GM19324 (cell line): ENCODE data around the gene TMEM100.
A peak's percentile ranks its signal among the peaks of the same experiment; 100 is the strongest.

ENCODE experiments used
- ATAC-seq: cut with Tn5 transposase; IDR thresholded peaks from one replicate; pipeline ENCODE4 v1.9.1; 2021; ENCODE audit warnings: mild to moderate bottlenecking, moderate library complexity; ENCODE audit not compliant: unreplicated experiment, low FRiP score

TMEM100 gene, protein sequence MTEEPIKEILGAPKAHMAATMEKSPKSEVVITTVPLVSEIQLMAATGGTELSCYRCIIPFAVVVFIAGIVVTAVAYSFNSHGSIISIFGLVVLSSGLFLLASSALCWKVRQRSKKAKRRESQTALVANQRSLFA

DNA sequence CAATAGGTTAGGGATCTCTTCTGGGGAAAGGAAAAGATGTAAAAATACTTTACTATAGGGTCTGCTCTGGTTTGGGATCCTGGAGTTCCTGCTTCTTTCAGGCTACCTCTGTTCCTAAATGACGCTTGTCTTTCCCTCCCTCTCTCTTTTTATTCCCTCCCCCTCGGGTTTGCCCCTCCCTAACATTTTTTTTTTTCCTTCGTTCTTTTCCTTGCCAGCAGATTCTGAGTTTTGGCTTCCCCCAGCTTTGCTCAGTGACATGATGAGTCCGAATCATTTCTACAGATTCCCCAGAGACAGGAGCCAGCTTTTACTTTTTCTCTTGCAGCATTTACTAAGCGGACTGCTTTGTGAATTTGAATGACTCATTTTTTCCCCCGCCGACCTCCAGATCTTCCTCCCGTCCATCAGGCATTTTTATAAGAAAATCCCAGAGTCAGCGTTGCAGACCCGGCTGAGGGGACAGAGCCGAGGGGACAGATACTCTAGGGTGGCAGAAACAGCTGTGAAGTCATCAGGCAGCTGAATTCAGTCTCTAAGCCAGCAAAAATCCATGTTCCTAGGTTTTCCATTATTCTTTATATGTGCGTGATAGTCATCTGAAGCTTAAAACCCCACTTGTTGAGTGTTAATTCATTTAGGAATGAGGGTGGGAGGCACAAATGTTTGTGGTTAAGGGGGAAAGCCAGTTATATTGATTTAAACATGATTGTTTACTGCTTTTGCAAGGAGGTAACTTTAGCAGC is at the start of gene TMEM100:
Gene TMEM100 (minus strand): TSS at position 123 of the 746 bp plus-strand sequence. CDS start 1,794 bp downstream, outside the sequence.
- no peak for ATAC-seq

DNA sequence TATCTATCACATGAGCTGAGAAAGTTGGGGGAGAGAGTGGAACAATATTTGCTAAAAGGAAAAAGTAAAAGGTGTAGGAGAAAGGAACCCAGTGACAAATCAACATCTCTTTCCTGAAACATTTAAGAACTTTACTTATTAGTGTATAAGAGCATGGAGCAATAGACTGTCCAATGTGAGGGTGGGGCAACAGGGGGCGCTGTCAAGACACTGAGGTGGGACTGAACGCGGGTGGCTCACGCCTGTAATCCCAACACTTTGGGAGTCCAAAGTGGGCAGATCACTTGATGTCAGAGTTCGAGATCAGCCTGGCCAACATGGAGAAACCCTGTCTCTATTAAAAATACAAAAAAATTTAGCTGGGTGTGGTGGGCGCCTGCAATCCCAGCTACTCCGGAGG is 49.4 kb upstream of the TMEM100 start:
- ATAC-seq, result no peak

DNA sequence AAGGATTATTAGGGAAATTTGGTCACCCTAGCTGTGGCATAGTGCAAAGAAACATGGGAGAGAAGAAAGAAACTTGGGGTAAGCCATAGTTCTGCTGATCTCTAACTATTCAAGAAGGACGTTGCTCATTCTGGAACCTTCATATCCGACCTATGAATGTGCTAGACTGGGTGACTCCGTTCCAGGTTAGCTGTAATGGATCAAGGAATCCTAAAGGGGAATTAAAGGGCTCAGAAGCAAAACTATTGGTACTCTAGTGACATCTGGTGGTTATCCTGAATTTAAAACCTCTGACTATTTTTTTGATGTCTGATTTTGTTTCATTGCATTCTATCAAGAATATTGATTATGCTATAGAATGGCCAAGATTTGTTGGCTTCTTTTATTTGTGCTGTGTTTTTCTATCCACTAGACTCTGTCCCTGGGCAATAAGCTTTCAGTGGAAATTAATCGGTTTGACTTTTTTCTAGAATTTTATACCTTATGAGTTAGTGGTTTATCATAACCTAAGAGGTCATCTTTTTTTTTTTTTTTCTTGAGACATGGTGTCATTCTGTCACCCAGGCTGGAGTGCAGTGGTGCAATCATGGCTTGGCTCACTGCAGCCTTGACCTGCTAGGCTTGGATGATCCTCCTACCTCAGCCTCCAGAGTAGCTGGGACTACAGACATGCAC is 47.7 kb upstream of the TMEM100 start:
- no peak for ATAC-seq

DNA sequence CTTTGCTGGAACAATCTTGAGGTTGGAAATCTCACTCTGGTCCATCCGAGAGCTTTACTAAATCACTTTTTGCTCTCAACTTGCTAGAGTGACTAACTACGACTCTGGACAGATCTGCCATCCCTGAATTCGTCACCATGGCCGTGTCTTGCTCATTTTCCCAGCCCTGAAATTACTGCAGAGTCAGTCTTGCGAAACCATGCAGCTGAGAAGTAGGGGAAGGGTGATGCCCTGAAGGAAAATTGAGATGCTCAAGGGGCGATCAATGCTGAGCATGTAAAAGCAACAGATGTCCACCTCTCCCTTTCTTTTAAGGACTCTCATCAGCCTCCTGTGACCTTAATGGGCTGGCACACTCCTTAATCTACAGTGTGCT is 46.9 kb upstream of the TMEM100 start:
- no peak for ATAC-seq

DNA sequence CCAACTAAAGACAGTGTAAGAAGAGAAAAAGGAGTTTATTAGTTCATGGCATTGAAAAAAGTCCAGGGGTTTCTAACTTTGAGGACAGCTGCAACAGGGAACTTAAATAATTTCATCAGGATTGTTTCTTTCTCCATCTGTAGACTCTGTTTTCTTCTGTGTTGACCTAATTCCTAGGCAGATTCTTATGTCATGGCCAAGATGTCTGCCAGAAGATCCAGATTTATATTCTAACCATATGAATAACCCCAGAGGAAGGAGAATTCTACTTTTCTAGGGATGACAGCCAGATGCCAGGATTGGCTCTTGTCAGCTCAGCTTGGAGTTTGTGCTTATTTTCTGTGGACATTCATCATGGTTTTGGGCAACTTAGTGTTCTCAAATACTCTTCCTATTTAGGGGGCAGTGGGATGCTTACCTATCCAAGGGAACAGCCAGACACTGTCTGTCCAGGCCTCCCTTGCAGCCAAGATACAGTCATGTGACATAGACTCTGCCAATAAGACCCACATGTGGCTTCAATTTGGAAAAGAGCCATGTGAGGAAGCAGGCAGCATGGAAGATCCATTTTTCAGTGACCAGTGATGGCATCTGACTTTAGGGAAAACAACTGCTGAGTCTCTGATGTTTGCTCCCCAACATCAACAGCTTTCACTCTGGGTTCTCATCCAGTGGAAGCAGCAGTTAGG is 46.4 kb upstream of the TMEM100 start:
- ATAC-seq, result no peak

DNA sequence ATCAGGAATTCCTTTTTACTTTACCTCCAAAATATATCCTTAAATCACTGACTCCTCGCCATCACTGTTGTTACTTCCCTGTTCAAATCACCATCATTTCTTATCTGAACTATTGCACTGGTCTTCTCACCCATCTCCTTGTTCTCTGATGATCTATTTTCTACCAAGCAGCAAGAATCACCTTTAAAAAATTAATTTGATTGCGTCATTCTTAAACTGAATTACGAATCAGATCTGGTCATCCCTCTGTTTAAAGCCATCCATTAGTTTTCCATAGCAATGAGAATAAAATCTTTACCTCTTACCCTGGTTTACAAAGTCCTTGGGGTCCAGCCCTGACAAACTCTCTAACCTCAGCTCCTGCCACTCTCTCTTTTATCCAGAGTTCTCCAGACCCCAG is 42.8 kb upstream of the TMEM100 start:
- ATAC-seq, result no peak

DNA sequence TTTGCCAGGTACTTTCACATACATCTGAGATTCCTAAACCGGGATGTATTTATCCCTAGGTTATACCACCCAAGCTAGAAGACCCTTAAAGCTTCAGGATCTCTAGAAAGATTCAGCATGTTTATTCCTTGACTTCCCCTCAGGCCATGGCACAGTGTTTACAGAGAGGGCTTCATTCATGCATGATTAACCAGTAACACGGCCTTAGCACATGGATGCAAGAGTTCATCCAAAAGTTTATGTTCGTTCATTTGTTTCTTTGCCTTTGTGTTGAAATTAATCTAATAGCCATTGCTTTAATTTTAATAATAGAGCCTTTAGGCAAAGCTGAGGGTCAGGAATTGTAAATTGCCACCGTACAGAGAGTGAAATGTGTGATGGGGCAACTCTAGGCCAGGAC is 41.9 kb upstream of the TMEM100 start:
- no peak for ATAC-seq

DNA sequence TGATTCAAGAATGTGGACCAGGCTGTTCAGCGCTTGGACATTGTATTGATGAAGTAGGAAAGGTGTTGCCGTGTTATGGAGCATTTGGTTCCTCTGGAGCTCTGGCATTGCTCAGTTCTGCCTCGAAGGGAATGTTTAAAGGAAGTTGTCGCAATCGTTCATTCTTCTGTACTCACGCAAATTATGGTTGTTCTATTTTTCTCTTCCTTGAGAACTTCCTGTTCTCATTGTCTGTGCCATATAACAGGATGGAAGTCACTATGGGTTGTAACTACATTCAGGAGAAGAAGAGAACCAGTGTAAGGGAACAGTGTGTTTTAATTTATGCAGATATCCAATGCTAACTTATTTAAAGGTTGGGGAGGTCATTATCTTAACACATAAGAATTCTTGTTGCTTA is 41.2 kb upstream of the TMEM100 start:
- no peak for ATAC-seq

DNA sequence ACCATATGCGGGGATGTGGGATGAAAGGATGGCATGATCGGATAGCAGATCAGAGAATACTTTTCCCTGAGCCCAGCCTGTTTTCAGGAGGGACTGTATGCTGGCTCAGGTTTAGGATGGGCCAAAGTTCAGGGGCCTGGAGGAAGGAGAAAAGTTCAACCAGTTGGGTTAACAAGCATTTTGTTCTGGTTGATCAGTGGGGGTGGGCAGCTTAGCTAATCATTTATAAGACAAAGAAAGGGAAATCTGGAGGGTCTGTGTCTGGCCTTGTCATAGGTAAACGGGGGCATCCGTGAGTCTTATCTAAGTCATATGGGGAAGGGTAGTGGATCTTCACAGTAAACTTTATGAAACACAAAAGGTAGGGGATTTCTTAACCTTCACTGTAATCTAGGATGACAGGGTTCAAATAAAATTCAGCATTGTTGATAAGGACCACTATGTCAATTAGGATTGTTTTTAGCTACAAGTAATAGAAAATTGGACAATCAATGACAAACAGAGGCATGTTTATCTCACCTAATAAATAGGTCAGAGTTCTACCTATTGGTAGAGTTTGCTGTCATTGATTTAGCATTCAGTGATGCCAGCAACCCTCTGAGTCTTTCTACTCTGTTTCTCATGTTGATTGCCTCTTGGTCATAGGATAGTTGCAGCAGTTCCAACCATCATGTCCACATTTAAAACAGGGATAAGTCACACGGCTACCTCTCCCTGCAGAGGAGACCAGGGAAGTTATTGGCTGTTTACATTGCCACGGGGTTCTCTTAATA is 39.6 kb upstream of the TMEM100 start:
- no peak for ATAC-seq

DNA sequence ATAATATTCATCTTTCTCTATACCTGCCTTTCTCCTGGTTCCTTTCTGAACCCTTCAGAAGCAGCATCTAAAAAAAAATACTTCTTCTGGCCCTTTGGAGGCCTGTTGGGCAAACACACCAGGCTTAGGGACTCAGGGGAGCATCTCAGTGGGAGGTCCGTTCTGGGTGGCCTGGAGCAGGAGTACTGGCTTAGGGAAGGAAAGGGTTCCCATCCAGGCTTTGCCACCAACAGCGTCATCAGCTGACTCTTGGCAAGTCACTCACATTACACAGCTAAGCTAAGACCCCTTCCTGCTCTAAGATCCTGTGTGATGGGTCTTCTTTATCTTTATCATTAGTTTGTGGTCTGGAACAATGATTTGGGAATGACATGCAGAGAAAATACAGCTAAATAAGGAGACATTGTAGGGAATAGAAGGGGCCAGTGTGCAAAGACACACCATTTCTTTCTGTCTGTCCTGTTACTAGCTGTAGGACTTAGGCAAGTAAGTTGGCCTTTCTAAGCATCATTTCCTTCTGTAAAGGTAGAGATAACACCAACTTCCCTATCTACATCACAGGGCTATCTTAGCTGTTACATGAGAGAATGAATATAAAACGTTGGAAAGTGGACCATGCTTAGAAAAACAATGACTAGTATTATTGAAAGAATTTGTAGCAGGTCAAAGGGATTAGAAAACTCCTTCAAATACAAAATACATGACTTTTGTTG is 38.1 kb upstream of the TMEM100 start:
- no peak for ATAC-seq

DNA sequence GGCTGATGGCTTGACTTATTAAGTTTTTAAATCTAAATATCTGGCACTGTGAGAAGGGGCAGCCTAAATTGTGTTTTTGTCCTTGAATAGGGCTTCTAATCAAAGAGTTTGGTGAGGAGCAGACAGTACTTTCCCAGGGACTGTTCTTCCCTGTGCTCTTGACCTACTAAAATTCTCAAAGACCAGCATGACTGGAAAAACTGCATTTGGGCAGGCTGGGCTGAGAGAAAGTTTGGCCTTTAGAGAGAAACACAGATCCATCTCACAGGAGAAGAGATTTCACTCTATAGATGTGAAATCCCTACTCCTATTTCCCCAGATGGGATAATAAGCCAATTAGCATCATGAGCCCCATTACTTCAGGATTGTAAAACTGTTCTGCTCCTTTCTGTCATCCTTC is 35.5 kb upstream of the TMEM100 start:
- no peak for ATAC-seq

DNA sequence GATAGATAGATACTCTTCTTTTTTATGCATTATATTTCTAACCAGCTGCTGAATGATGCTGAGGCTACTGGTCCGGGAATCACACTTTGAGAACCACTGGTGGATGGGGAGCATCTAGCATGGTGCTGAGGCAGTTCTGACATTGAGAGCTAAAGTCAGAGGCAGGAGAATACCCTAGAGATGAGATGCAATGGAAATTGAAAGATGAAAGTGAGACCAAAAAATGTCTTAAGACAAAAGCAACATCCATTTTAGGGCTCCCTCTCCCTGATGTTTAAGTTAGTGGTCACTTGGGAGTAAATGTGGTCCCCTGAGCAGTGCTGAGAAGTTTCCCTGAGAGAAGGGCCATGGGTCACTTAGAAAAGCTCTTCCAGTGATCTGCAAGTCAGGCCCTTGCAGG is 35.0 kb upstream of the TMEM100 start:
- ATAC-seq, result no peak

DNA sequence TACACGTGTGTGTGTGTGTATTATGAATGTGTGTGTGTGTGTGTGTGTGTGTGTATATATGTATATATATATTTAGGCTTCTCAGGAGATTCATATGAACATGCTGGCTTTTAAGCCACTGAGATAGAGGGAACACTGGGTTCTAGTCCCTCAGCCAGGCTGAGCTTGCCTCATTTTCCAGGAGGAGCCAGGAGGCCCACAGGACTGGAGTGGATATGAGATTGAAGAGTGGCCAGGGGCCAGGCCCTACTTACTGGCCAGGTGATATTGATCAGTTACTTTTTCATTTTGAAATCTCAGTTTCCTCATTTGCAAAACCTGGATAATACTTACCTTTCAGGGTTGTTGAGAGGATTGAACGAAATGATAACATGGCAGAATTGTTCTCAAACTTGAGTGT is 34.0 kb upstream of the TMEM100 start:
- no peak for ATAC-seq

DNA sequence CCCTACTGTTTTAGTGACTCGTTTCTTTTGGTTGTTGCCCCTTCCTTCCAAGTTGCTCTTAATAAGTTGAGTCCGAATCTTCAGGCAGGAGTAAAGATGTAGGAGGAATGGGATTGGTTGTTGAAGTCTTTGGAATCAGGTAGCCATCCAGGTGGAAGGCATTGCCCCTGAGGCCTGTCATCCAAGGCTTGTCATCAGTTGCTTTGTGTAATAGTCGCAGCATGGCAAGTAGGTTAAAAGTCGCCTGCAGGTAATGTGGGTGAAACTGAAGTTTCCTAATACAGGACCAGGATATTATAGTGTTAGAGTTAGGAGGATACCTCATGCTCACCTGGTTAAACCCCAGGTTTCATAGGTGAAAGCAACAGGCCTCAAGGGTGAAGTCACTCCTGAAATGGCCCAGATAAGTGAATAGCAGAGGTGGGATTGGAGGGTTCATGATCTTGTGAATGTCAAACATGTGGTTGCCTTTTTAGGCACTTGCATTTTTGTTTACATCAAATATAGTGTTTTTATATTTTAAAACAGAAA is 29.1 kb upstream of the TMEM100 start:
- no peak for ATAC-seq

DNA sequence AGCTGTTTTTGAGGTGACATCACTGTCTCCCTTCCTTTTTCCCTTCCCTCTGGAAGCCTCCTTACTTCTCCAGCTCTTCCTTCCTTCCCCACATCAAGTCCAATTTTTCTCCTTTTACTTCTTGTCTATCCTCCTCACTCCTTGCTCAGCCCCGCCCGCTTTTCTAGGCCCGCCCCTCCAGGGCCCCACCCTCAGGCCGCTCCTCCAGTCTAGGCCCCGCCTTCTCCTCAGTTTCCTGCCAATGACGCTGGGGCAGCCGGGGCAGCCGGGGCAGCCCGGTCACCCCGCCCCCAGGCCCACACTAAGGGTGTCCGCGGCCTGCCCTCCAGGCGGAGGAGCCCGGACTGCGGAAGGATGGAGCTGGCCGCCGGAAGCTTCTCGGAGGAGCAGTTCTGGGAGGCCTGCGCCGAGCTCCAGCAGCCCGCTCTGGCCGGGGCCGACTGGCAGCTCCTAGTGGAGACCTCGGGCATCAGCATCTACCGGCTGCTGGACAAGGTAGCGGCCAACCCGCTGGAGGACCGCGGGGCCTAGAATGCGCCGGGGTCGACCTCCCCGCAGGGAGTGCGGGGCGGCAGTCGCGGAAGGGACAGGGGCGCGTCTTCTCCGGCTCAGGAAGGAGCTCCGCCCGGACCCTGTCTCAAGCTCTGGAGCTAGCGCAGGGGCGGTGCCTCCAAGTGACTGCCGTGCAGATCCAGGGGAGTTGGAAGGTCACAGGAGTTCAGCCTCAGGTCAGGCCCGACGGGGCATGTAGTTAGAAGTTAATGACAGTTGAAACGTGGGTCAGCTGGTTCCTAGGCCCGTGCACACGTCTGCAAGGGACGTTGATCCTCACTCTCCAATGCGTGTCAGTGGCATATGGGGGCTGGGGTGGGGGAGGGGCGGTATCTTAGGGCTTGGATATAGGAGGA is 28.3 kb upstream of the TMEM100 start, which contains the start of gene PCTP:
Gene PCTP (plus strand): TSS at position 302 of the 908 bp plus-strand sequence. CDS start 53 bp downstream, at position 355.
- peak; percentile 100 for ATAC-seq

DNA sequence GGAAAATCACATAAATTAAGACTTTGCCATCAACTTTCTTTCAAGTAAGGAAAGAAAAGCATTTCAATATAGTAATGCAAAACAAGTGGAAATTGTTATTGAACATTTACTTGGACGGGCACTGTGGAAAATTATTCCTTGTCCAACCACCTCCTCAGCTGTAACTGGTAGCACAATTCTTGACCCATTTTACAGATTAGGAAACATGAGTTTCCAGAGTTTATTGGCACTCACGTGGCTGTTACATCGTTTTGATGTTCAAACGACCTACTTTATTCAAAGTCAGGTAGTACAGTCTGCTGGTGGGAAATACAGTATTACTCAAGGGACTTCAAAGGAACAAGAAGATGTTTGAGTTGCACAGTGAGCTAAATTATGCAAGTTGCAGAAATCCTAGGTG is 27.3 kb upstream of the TMEM100 start:
- no peak for ATAC-seq

DNA sequence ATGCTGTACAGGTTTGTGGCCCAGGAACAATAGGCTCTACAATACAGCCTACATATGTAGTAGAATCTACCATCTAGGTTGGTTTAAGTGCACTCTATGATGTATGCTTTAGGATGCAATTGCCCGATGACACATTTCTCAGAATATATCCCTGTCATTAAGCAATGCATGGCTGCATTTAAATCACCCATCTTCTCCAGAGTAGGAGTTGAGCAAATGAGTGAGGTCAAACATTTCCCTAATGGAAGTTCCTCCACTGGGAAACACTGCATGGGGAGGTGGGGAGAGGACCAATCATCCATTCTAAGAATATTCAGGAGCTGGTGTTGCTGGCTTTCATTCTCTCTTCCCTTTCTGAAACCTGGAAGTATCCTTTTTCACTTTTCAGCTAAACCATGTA is 26.2 kb upstream of the TMEM100 start:
- ATAC-seq, result no peak

DNA sequence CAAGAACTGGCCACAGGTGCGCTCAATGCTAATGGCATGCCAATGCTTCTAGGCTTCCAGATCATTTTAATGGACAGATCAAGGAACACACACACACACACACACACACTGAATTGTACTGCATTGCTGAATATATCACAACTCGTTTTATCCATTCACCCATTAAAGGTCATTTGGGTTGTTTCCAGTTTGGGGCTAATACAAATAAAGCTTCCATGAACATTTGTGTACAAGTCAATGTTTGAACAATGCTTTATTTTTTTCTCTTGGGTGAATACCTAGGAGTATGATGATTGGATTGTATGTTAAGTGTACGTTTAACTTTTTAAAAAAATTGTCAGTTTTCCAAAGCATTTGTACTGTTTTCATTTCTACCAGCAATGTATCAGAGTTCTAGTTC is 24.5 kb upstream of the TMEM100 start:
- ATAC-seq, result no peak

DNA sequence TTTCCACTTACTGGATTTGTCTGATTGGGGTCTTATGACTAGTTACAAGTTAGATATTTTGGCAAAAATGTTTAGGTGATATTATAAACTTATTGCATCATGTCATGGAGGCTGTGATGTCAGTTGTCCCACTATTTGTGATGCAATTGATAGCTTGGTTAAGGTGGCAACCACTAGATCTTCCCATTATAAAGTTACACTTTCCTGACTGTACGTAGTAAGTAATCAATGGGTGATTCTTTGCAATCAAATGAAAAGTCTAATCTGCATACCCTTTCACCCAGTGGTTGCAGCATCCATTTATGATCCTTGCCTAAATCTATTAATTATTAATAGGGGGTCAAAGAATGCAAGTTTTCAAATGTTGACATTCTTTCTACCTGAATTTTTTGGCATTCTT is 23.8 kb upstream of the TMEM100 start:
- no peak for ATAC-seq
